GM21576 (cell line): Measurements from ENCODE around the gene RPTOR.
A peak's percentile ranks its signal among the peaks of the same experiment; 100 is the strongest.

Experiments used
- ATAC-seq: cut with Tn5 transposase; IDR thresholded peaks from one replicate; pipeline ENCODE4 v1.9.1; 2021; ENCODE audit warnings: mild to moderate bottlenecking, moderate library complexity; ENCODE audit not compliant: unreplicated experiment

RPTOR gene

DNA sequence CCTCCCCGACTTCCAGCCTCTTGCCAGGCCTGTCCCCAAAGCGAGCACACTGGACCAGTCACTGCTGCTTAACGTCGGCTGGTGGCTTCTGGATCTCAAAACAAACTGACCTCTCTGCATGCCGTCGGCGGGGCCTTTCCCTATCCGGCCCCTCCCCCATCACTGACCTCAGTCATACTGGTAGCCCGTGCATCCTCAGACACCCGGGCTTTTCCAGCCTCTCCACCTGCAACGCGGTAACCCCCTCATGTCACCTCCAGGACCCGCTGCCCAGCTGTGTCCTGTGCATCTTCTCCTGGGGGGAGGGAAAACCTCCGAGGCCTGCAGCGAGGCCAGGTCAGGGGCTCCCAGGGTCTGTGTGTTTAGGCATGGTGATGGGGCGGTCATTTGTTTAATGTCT, 308.4 kb downstream of the RPTOR start:
- ATAC-seq = no peak

DNA sequence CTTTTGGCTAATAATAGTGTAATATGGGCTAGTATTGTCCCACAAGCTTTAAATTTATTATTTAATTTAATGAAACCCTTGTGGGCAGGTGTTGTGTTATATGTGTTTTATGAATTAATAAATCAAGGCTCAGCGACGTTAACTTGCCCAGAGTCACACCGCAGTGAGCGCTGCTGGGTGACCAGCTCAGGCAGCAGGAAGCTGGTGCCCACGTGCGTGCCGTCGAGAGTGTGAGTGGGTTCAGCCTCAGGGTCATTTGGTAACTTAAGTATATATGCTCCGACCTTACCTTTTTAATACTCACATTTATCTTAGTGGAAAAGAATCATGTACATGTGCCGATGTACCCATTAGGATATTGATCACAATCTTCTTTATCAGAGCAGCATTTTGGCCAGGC, 309.6 kb downstream of the RPTOR start:
- no peak for ATAC-seq

DNA sequence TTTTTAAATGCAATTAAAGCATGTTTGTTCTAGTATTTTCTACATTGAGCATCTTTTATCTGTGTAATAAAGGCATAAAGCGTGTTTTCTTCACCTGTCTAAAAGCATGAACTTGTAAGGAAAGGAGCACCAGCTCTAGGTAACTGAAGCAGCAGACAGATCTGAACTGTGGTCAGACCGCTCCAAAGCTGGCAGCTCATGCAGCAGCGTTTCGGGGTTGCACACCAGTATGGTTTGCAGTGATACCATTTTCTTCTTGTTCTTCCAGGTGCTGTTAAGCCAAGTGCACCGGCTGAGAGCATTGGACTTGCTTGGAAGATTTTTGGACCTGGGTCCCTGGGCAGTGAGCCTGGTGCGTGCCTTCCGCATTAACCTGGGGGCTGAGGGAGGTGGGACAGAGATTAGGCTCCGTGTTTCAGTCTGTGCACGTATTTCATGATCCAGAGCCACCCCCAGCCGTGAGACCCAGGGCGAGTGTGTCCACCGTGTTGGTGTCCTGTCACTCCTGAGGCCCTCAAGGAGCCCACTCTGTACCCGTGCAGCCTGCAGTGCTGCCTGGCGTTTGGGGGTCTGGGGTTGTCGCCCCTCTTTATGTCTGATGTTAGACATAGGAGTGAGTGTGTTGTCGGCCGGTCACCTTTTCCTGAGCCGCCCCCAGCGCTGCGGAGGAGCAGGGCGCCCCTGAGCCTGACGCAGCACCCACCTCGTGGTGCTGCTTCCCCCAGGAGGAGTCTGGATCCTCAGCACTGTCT, 310.7 kb downstream of the RPTOR start:
- no peak for ATAC-seq

DNA sequence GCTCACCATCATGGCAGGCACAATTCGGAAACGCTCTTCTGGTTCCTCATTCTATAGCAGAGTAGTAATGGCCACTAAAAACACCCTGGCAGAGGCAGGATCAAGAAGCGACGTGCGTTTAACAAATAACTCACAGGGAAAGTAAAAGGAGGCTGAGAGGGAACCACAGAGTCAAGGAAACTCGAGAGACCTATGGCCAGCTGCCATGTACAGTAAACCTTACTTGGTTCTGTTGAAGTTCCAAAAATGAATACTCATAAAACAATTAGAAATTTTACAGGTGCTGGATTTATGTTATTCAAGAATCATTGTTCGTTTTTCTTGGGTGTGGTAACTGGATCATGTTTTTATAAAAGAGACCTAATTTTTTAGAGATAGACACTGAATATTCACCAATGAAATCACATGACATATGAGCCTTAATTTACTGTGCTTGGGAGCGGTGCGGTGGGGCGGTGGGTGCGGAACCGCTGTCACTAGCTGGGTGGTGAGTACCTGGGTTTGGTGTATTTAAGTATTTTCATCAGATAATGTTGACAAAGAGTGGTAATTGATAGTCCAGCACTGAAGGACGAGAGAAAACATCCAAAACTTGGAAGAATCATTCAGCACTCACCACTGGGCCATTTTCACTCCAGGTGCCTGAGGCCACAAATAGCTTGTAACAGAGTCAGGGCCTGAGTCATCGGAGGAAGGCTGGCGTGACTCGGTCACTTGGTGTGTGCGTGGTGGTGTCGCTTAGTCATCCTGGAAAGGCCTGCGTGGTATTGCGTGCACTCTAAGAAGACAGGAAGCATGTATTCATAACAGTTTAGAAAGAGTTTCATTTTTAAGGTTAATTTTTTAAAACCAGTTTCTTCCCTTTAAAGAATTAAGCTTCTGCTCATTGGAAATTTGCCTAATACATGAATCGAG, 311.6 kb downstream of the RPTOR start:
- peak; percentile 70 for ATAC-seq

DNA sequence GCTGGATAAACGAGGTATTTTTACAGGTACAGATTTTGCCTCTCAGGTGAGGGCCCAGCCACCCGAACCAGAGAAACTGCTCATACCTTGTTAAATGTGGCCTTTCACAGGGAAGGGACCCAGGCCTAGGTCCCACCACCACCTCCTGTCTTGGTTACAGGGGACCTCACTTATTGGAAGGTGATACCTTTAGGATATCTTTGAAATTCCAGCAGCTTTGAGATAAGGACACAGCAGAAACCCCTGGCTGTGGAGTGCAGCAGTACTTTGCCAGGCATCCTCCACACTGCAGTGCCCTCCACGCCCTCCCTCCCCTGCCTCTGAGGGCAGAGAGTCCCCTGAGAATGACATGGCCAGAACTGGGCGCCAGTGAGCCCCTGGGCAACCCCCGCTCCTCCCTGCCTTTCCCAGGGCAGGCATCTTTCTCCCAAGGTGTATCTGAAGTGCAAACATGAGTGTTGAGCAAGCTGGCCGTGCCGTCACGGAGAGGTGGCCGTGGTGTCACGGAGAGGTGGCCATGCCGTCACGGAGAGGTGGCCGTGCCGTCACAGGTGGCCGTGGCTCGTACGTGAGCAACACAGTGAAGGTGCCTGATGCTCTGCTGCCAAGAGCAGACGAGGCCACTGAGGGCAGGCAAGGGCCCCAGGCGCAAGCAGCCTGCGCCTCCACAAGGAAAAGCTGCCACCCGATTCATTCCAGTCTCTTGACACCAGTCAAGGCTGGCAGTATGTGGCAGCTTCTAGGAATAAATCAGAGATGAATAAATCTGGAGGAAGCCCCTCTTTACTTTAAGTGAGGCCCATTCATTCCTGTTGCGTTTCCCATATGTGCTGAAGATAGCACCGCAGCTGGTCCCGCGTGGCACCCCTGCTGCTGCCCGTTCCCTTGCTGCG, 312.5 kb downstream of the RPTOR start:
- ATAC-seq = peak; percentile 6

DNA sequence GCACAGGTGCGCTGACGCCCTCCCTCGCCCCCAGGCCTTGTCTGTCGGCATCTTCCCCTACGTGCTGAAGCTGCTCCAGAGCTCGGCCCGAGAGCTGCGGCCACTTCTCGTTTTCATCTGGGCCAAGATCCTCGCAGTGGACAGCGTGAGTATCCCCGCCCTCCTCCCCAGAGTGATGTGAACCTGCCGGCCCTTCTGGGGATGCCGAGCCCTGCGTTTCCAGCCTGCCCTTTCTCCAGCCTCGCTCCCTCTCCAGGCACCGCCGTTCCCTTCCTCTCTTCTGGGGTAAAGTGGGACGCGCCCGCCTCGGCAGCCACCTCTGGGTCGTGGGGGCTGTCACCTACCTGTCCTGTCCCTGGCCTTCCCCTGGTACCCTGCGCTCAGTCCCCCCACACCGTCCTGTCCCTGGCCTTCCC, 313.1 kb downstream of the RPTOR start:
- ATAC-seq = no peak

DNA sequence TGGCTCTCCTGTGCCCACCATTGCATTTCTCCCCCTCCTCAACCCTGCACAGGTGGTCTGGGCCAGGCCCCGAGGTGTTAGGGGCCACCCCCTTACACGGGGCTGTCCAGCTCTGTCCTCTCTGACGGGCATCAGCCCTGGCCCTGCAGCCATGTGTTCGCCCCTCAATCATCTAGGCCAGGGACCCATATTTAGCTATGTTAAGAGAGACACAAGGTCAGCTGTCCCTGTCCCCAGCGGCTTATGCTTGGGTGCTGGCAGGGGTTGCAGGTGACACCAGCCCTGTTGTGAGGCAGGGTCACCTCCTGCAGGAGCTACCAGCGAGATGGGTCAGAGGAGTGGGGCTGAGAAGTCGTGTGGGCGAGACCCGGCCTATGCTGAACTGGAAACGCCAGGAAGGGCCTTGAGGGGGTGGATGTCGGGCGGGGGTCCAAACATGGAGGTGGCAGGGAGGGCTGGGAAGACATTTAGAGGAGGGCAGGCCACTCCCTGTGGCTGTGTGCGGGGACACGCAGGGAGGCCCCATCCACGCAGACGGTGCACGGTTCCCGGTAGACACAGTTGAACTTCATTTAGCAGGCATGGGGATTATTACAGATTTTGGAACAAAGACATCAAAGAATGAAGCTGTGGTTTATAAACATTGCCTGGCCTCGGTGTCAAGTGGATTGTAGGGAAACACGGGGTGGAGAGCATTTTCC, 313.8 kb downstream of the RPTOR start:
- ATAC-seq = no peak

DNA sequence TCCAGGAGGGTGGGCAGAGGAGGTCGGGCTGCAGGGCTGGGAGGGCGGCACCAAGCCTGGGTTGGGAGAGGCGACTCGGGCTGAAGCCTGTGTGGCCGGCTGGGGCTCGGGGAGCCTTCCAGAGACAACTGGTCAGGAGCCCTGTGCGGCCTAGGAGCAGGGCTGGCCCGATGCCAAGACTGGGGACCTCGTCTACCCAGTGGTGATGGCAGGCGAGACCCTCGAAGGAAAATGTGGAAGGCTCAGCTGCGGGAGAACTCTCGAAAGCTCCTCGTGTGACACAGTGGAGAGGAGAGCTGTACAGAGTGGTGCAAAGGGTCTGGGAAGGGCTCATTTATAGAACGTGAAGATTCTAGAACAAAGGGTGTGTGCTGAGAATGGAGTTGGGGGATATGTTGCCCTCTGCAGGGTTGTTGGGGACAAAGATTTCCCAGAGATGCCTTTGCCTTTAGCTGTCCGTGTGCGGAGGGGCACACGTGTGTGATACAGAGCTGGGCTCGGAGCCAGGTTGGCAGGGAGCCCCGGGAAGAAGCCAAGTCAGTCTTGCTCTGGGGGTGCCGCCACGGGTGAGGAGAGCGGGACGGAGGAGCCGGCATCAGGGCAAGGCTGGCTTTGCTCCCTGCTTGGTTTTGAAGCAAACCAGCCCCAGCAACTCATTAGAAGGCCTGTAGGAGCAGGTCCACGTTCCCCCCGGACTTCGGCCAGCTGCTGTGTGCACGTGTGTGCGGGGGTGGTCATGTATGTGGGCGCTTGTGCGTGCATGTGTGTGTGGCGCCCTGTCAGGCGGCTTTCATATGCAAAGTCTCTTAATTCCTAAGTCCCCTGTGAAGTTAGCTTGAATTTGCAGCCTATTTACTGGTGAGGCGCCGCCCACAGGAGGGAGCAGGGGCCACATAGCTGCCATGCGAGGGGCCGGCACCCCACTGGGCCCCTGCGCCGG, 314.6 kb downstream of the RPTOR start:
- ATAC-seq = no peak

DNA sequence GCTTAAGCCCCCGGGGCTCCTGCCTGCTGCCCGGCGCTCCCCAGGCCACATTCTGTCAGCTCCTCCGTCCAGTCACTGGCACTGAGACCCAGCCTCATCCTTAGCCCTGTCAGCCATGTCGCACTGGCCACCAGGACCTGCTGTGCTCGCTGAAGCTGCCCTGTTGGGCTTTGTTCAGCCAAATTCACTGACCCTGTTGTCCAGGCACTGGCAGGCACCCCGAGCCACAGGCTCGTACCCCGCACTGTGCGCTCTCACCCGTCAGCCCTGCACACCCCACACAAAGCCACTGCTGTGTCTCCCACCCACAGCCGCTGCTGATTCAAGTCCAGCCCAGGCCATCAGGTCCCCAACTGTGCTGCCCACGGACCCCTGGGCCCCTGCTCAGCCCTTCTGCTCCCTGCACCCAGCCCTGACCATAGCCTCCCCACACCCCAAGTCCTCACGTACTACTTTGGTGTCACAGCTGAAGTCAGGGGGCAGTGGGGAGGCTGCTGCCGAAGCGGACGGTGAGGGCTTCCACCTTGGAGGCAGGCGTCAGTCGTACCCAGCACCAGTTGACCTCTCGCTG, 315.5 kb downstream of the RPTOR start:
- ATAC-seq = no peak

DNA sequence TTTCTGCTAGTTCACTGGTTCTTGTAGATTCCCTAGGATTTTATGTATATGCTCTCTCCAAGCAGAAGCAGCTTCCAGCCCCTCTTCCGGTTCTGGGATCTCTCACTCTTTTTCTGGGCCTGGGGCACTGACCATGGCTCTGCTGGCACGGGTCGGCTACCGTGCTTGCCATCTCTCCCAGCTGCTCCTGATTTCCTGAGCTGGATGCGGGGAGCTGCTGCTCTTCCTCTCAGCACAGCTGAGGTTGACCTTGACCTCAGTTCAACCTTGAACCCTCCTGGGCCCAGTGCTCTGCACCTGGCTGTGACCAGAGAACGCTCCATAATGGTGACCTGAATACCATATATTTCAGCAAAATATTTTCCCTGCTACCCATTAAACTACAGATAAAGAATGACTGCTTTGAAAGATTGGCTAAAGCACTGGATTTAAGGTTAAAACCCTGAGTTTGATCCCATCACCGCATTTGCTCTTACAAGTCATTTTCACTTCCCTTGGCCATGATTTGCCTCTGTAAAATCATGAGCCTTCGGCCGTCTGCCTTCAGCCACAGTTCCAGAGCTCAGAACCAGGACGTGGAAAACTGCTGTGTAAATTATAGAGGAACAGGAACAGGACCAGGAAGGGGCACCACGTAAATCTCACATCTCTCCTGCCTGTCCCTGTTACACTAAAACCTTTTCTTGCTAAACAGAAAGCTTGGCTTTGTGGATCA, 316.2 kb downstream of the RPTOR start:
- no peak for ATAC-seq

DNA sequence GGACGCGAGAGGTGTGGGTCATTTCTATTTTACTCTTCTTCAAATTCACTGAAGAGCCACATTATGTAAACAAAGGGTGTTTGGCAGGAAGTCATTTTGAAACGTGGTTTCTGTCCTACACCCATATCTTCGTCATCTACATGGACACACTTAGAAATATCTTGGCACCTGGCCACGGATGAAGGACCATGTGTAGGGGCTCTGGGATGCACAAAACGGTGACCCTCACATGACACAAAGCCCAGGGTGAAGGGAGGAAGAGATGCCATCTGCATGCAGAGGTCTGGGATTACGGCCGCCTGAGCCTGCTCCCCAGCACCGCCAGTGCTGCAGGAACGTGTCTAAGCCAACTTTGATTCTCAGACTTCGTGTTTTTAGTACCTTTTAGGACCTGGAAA, 316.8 kb downstream of the RPTOR start:
- no peak for ATAC-seq

DNA sequence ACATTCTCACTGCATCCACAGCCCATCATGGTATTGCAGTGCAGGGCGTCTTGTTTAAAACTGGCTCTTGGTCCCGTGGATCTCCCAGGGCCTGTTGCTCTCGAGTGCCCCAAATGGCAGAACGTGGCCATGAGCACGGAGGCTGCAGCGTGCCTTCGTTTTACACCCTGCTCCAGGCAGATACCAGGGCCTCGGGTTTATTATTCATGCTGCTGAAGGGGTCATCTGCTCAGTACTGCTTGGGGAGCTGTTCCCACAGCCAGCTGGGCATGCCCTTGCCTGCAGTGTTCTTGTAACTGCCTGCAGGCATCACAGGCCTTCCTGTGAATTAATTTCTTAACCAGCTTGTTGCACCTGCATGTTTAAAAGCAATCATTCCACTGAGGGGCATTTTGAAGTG, 317.3 kb downstream of the RPTOR start:
- ATAC-seq = no peak

DNA sequence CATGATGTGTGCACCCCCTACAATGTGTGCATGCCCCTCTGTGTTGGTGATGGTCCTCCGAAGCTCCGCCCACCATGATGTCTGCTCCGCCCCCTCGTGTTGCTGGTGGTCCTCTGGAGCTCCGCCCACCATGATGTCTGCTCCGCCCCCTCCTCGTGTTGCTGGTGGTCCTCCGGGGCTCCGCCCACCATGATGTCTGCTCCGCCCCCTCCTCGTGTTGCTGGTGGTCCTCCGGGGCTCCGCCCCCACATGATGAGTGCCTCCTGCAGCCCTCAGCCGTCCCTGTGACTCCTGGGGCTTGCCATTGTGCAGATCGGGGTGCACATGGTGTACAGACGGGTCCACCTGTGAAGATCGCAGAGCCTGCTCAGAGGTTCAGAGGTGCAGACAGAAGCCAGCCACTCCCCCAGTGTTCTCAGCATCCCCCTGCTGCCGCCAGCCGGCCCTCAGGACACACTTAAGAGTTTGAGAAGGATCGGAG, 317.9 kb downstream of the RPTOR start:
- no peak for ATAC-seq

DNA sequence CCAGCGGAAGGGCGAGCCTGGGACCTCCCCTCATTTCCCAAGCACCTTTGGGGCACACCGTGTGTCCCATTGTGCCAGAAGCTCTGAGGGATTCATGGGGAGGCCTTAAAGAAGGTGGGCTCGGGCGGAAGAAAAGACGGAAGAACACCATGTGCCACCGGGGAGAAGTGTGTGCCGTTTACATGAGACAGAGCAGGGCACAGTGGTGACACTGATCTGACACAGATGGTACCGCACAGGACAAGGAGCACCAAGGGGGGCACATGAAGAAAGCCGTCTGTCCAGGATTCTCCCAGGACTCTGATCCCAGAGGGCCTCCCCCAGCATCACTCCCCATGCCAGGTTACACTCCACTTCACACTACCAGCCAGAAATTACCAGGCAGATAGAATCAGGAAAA, 318.3 kb downstream of the RPTOR start:
- no peak for ATAC-seq

DNA sequence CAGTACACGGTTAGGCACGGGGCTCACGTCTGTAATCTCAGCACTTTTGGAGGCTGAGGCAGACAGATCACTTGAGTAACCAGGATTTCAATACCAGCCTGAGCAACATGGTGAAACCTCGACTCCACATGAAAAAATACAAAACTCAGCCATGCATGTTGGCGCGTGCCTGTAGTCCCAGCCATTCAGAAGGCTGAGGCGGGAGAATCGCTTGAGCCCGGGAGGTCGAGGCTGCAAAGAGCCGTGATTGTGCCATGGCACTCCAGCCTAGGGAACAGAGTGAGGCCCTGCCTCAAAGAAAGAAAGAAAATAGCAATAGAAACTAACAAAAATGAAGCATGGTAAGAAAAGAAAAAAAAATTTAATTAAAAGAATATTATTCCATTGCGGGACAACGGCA, 319.0 kb downstream of the RPTOR start:
- no peak for ATAC-seq

DNA sequence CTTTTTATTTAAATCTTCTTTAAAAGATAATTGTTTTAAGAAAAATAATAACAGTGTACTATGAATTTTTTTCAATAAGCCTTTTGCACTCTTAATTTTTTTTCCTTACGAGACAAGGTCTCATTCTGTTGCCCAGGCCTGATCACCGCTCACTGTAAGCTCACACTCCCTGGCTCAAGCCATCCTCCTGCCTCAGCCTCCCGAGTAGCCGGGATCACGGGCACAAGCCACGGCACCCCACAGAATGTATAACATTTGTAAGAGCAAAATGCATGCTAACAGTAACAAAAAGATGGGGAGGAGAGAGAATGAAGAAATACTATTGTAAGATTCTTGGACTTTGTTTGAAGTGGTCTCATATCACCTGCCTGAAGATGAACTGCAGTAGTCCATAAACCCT, 320.1 kb downstream of the RPTOR start:
- ATAC-seq = no peak

DNA sequence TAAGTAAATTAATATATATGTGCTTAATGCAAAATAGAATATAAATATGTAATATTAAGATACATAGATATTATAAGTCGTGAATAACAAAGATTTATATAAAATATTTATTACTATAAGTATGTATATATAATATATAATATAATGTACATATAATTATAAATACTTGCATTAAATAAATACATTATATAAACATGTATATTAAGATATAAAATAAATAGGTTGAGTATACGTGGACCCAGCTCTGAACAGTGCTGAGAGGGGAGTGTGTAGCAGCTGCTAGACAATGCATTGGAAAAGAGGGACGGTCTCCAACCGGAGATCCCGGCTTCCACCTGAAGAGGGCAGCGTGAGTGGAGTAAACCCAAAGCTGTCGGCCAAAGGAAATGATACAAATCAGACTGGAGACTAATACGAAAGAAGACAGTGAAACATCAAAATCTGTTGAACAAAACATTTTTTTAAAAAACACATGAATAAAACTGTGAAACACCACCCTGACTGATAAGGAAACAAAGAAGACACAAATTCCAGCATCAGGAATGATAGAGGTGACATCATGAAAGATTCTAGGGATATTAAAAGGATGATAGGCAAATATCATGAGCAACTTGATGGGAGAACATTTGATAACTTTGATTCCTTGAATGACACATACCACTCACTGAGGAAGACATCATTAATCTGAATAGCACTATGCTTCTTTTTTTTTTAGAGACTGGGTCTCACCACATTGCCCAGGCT, 321.6 kb downstream of the RPTOR start:
- ATAC-seq = no peak
